Liver (tissue), 9 donors: Measurements from ENCODE around the gene STAM2. TPM values are rescaled to one million over a fixed set of nuclear protein-coding genes. Genes with fewer than 3 reads are reported as not detected.
"Not testable (repeated sequence)": the region's sequence is repeated elsewhere in the genome, so short reads cannot be mapped to it uniquely, and the experiment has no call there.

Source experiments
- DNase-seq: peaks from one replicate; pipeline ENCODE4 v3.0.0-alpha.2; 2017; ENCODE audit warnings: low spot score
- H3K27ac ChIP-seq, 2 donors: one replicate each; pipeline ENCODE4 v1.7.0; 2013; ENCODE audit warnings: inconsistent platforms in 2 of 2, low read length in 2 of 2, control low read depth in 1 of 2, low read depth in 1 of 2, mild to moderate bottlenecking in 1 of 2
- H3K27me3 ChIP-seq, 4 donors: one replicate each; pipeline versions ENCODE4 v1.6.1 to v1.7.0; 2013; ENCODE audit warnings: low read length in 3 of 4, inconsistent platforms in 1 of 4, mild to moderate bottlenecking in 1 of 4, moderate library complexity in 1 of 4; ENCODE audit not compliant: control insufficient read depth in 4 of 4, insufficient read depth in 4 of 4
- H3K36me3 ChIP-seq, 4 donors: one replicate each; pipeline versions ENCODE4 v1.6.1 to v1.7.0; 2013; ENCODE audit warnings: low read length in 3 of 4, mild to moderate bottlenecking in 3 of 4, low read depth in 1 of 4, moderate library complexity in 1 of 4; ENCODE audit not compliant: control insufficient read depth in 4 of 4, insufficient read depth in 3 of 4
- H3K4me1 ChIP-seq, 4 donors: one replicate each; pipeline versions ENCODE4 v1.6.1 to v1.7.0; 2013; ENCODE audit warnings: low read length in 3 of 4, mild to moderate bottlenecking in 3 of 4, moderate library complexity in 1 of 4; ENCODE audit not compliant: control insufficient read depth in 4 of 4, insufficient read depth in 4 of 4
- H3K4me3 ChIP-seq, 3 donors: one replicate each; pipeline versions ENCODE4 v1.6.1 to v1.7.0; 2013; ENCODE audit warnings: low read length in 3 of 3, control low read depth in 1 of 3, low read depth in 1 of 3, mild to moderate bottlenecking in 1 of 3
- H3K9ac ChIP-seq, 2 donors: one replicate each; pipeline ENCODE4 v1.7.0; 2013; ENCODE audit warnings: low read length in 2 of 2, mild to moderate bottlenecking in 2 of 2, moderate library complexity in 2 of 2, control low read depth in 1 of 2, low read depth in 1 of 2
- H3K9me3 ChIP-seq, 4 donors: one replicate each; pipeline versions ENCODE4 v1.6.1 to v1.7.0; 2013; ENCODE audit warnings: low read length in 3 of 4; ENCODE audit not compliant: control insufficient read depth in 4 of 4
- CTCF ChIP-seq: fragments of 150-350 bp; IDR thresholded peaks from 2 replicates; pipeline ENCODE4 v1.5.1; 2017; ENCODE audit warnings: improper control_type of control experiment, low read depth, low read length; ENCODE audit not compliant: missing input control
- EGR1 ChIP-seq, 2 donors: IDR thresholded peaks; 2 replicates each; pipeline ENCODE4 v1.6.1; 2016 to 2018; ENCODE audit warnings: antibody characterized with exemption in 2 of 2, low read depth in 2 of 2
- FOXA1 ChIP-seq: IDR thresholded peaks from 2 replicates; pipeline ENCODE4 v1.6.1; 2016; ENCODE audit warnings: antibody characterized with exemption
- FOXA2 ChIP-seq: IDR thresholded peaks from 2 replicates; pipeline ENCODE4 v1.6.1; 2016; ENCODE audit warnings: antibody characterized with exemption
- GABPA ChIP-seq, 2 donors: IDR thresholded peaks in 1 of 2; conservative IDR thresholded peaks in 1 of 2; 2 replicates each; pipeline ENCODE4 v1.6.1; 2016; ENCODE audit warnings: antibody characterized with exemption in 2 of 2, mild to moderate bottlenecking in 1 of 2, moderate library complexity in 1 of 2
- JUND ChIP-seq, 2 donors: IDR thresholded peaks; 2 replicates each; pipeline ENCODE4 v1.6.1; 2016; ENCODE audit warnings: antibody characterized with exemption in 2 of 2
- MAX ChIP-seq: IDR thresholded peaks from 2 replicates; pipeline ENCODE4 v1.6.1; 2016; ENCODE audit warnings: antibody characterized with exemption
- RAD21 ChIP-seq, 2 donors: IDR thresholded peaks; 2 replicates each; pipeline ENCODE4 v1.6.1; 2016; ENCODE audit warnings: antibody characterized with exemption in 2 of 2, mild to moderate bottlenecking in 2 of 2
- YY1 ChIP-seq: IDR thresholded peaks from 2 replicates; pipeline ENCODE4 v1.6.1; 2016; ENCODE audit warnings: antibody characterized with exemption, mild to moderate bottlenecking
- ZBTB33 ChIP-seq: IDR thresholded peaks from 2 replicates; pipeline ENCODE4 v1.6.1; 2016; ENCODE audit warnings: antibody characterized with exemption
- WGBS: extraction: QIAGEN DNeasy Blood & Tissue Kit; methylation state at CpG from one replicate; pipeline ENCODE4 v1.1.7; 2013; 5-methylcytosine and 5-hydroxymethylcytosine counted together
- polyA plus RNA-seq, 2 donors: library from polyadenylated mRNA; stranded (reverse) in 1 of 2; unstranded in 1 of 2; fragments of 200-250 nt in 1 of 2; fragments of >200 nt in 1 of 2; fragmentation: Nextera tagmentation in 1 of 2; extraction: Ambion mirVana in 1 of 2; gene quantifications; one replicate each; pipeline versions ENCODE4 v1.2.1 to v1.2.3, GENCODE V29; 2013 to 2015
- total RNA-seq, 2 donors: library from RNA; depleted of rRNA; stranded (reverse); fragments of >200 nt; gene quantifications; one replicate each; pipeline ENCODE4 v1.2.3, GENCODE V29; 2014
- TF ChIP-seq, protein P1 (sequence below): IDR thresholded peaks from 2 replicates; pipeline ENCODE4 v1.6.1; 2016; ENCODE audit warnings: antibody characterized with exemption
- TF ChIP-seq, protein P2 (sequence below): IDR thresholded peaks from 2 replicates; pipeline ENCODE4 v1.6.1; 2016; ENCODE audit warnings: antibody characterized with exemption, mild to moderate bottlenecking
- donor health status: healthy.
- donor health status: healthy.
- donor health status: healthy.
- donor health status: healthy.
- donor health status: healthy.

STAM2 gene
- total and polyA plus RNA-seq, 4 donors: 4.0 to 18.0 (median 7.2) TPM

- H3K27me3 ChIP-seq: no peaks in the 10 kb centered on the region
- H3K4me1 ChIP-seq: peaks cover 3 to 15% (median 9%) of the 10 kb centered on the region in 4 donors
- no peaks in the 10 kb centered on the region for H3K36me3 ChIP-seq
- H3K9me3 ChIP-seq: no peaks in the 10 kb centered on the region
- H3K4me3 ChIP-seq: no peak overlapping the region
- H3K27ac ChIP-seq: no peak overlapping the region
- DNase-seq: no peak
- no peak overlapping the region for H3K9ac ChIP-seq
- TF ChIP-seq EGR1 (IDR thresholded peaks at IDR 0.05; ENCODE audit: low read depth in 2 of 2) (no peak), ZBTB33 (no peak), JUND (IDR thresholded peaks at IDR 0.05) (no peak), CTCF (no peak), YY1 (no peak), FOXA1 (no peak), RAD21 (IDR thresholded peaks at IDR 0.05) (no peak)
- 85% methylated on average over 7 of the region's 7 CpGs for WGBS
Measured at GRCh38 chr2:152165306-152165705, 10.3 kb downstream of the STAM2 start.

DNA sequence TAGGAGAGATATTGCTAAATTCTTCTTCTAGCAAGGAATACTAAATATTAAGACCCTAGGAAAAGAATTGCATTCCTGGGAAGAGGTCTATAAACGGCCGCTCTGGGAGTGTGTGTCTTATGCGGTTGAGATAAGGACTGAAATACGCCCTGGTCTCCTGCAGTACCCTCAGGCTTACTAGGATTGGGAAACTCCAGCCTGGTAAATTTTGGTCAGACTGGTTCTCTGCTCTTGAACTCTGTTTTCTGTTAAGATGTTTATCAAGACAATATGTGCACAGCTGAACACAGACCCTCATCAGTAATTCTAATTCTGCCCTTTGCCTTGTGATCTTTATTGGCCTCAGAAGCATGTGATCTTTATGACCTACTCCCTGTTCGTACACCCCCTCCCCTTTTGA lies 11.9 kb downstream of the STAM2 start:
- H3K4me1 ChIP-seq: peaks cover 0 to 14% (median 6%) of the 10 kb centered on the region in 4 donors
- H3K36me3 ChIP-seq, DNase-seq, H3K9ac ChIP-seq, H3K4me3 ChIP-seq, H3K27me3 ChIP-seq, H3K27ac ChIP-seq, H3K9me3 ChIP-seq: not testable (repeated sequence)
- WGBS: 86% methylated on average over 5 of the region's 5 CpGs

GRCh38 chr2:152162141-152162540 lies 13.4 kb downstream of the STAM2 start:
- no peak overlapping the region for H3K9ac ChIP-seq
- TF ChIP-seq, protein P1, sequence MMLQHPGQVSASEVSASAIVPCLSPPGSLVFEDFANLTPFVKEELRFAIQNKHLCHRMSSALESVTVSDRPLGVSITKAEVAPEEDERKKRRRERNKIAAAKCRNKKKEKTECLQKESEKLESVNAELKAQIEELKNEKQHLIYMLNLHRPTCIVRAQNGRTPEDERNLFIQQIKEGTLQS: no peak
- TF ChIP-seq, protein P2, sequence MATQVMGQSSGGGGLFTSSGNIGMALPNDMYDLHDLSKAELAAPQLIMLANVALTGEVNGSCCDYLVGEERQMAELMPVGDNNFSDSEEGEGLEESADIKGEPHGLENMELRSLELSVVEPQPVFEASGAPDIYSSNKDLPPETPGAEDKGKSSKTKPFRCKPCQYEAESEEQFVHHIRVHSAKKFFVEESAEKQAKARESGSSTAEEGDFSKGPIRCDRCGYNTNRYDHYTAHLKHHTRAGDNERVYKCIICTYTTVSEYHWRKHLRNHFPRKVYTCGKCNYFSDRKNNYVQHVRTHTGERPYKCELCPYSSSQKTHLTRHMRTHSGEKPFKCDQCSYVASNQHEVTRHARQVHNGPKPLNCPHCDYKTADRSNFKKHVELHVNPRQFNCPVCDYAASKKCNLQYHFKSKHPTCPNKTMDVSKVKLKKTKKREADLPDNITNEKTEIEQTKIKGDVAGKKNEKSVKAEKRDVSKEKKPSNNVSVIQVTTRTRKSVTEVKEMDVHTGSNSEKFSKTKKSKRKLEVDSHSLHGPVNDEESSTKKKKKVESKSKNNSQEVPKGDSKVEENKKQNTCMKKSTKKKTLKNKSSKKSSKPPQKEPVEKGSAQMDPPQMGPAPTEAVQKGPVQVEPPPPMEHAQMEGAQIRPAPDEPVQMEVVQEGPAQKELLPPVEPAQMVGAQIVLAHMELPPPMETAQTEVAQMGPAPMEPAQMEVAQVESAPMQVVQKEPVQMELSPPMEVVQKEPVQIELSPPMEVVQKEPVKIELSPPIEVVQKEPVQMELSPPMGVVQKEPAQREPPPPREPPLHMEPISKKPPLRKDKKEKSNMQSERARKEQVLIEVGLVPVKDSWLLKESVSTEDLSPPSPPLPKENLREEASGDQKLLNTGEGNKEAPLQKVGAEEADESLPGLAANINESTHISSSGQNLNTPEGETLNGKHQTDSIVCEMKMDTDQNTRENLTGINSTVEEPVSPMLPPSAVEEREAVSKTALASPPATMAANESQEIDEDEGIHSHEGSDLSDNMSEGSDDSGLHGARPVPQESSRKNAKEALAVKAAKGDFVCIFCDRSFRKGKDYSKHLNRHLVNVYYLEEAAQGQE: no peak
- TF ChIP-seq FOXA2 (no peak), FOXA1 (no peak), ZBTB33 (no peak), GABPA (IDR thresholded peaks at IDR 0.05 in 1 of 2, conservative IDR thresholded peaks at IDR 0.05 in 1 of 2) (no peak), JUND (IDR thresholded peaks at IDR 0.05) (no peak), MAX (no peak), CTCF (no peak)
- WGBS: 98% methylated on average over 3 of the region's 3 CpGs

More at GRCh38 chr2:152162141-152162540, 13.4 kb downstream of the STAM2 start:
- no peak for DNase-seq
- Histone ChIP-seq H3K4me3 (no peak overlapping the region), H3K9me3 (no peaks in the 10 kb centered on the region), H3K4me1 (peaks cover 0 to 8% (median 3%) of the 10 kb centered on the region in 4 donors), H3K36me3 (no peaks in the 10 kb centered on the region), H3K27me3 (no peaks in the 10 kb centered on the region), H3K27ac (no peak overlapping the region)
